Activated effector memory CD4-positive, alpha-beta T cell treated with anti-CD3 and anti-CD28 coated beads, Interleukin-2, amount 50 U/mL, for 16 hours (primary cell): ENCODE measurements around the gene VAT1.

Source experiments
- DNase-seq: peaks from one replicate; pipeline ENCODE4 v3.0.0-alpha.2; 2020

Gene VAT1

DNA sequence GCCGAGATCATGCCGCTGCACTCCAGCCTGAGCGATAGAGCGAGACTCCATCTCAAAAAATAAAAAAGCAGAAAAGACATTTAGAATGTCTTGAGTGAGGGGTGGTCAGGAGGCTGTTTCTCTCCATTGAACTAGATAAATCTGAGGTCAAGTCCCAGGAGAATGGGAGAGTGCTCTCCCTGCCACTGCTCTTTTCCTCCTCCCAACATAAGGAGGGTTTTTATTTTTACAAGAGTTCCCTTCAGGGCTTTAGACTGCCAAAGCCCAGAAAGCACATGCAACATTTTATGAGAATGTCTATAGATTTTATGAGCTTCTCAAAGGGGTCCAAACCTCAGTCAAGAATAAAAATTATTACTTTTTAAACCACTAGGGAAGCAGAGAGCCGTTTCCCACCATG is 4.4 kb upstream of the VAT1 start:
- no peak for DNase-seq

- DNase-seq, result no peak
Observed at GRCh38 chr17:43025766-43026537, 3.8 kb upstream of the VAT1 start.

DNA sequence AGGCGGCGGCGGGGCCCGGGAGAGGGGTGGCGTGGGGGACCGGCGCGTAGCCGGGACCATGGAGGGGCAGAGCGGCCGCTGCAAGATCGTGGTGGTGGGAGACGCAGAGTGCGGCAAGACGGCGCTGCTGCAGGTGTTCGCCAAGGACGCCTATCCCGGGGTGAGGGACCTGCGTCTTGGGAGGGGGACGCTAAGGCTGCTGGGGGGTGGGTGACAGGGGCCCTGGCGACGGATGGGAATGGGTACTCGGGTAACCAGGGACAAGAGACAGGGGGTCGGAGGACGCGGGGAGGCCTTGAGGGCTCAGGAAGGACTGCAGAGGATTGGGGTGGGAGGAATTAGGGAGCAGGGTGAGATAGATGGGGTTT is 3.1 kb upstream of the VAT1 start:
- DNase-seq, result no peak

- DNase-seq, result peak; percentile 91
Observed at GRCh38 chr17:43024407-43025289, 2.5 kb upstream of the VAT1 start, which contains the start of gene RND2. Gene RND2 (plus strand): TSS chr17:43025231. CDS start chr17:43025348, 117 bp downstream.

DNA sequence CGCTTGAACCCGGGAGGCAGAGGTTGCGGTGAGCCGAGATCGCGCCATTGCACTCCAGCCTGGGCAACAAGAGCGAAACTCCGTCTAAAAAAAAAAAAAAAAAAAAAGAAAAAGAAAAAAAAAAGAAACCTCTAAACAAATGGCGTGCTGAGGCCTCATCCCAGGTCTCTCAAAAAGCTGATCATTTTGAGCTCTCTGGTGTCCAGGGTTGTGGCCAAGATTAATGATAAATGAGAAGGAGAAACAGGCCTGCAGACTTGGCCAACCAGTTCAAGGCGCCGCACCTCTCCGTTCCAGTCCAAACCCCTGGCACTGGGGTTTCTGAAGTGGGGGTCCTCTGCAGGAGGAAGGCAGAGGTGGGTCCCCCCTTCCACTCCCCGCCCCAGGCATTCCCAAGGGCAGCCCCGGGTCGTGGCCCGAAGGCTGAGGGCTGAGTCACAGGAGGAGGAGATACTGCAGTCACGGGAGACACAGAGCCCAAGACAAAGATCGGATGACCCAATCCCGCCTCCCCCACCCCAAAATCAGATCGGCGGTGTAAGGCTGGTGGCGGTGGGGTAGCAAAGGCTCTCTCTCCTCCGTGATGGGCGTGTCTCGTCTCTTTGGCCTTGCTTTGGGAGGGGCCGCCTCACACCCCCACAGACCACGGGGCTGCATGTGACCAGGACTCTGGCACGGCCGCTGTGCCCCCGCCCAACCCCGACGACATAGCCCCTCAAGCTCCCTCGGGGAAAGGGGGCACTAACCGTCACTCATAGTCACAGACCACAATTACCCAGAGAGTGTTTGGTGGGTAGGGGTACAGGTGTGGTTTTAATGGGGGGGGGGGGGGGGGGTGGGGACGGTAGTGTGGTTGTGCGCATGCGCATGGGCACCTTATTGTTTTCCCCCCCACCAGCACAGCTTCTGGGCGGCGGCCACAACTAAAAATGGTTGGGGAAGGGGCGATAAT is 1.1 kb downstream of the VAT1 start:
- DNase-seq, result no peak

GRCh38 chr17:43020030-43020621 is 2.1 kb downstream of the VAT1 start:
- DNase-seq, result no peak

- DNase-seq, result no peak
Observed at GRCh38 chr17:43019418-43019817, 2.8 kb downstream of the VAT1 start.

GRCh38 chr17:43018932-43019331 is 3.3 kb downstream of the VAT1 start:
- DNase-seq, result no peak

DNA sequence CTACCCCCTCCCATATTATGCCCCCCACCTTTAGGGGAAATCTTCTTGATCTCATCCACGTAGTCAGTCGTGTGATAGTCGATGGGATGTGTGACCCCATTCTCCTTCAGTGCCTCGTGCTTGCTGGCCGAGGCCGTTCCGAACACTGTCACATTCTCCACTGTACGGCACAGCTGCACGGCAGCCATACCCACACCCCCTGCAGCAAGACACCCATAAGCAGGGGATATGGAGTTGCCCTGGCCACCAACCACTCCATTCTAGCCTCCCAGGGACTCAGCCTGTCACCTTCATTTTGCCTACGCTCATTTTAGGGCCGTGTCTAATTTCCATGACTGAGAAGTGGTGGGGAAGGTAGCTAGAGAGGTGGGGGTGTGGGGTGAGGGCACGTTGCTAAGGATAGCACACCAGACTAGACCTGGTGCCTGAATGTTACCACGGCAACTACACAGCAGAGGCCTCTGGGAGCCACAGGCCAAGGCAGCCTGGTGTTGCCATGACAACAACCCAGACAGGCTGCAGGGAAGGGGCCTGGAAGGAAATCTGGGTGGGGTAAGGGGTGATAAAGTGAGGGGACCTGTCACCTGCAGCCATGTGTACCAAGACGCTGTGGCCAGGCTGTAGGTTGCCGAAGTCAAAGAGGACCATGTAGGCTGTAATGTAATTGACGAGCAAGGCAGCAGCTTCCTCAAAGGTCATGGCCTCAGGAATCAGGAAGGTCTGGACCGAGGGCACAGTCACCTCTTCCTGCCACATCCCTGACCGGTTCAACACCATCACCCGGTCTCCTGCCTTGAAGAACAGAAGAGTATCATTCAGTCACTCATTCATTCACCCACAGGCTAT is 4.0 kb downstream of the VAT1 start:
- no peak for DNase-seq

- DNase-seq, result no peak
Observed at GRCh38 chr17:43016216-43016615, 6.0 kb downstream of the VAT1 start.

DNA sequence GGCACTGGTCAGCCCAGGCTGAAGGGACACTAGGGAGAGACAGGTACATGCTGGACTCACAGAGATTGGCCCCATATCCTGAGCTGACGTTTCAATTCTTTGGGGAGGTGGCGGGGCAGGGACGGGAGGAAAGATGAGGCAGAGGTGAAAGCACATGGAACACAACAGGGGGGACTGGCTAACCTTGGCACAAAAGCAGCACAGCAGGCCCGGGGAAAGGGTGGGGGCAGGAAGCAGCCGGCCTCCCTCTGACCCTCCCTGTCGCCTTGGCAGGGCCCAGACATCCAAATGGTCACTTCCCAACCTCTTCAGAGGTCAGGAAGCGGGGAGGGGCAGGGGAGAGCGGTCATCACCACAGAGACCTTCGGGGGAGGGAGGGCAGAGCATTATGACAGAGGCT is 6.6 kb downstream of the VAT1 start:
- DNase-seq, result no peak

GRCh38 chr17:43014649-43015542 is 7.3 kb downstream of the VAT1 start:
- DNase-seq, result no peak

GRCh38 chr17:43014020-43014648 is 8.1 kb downstream of the VAT1 start:
- no peak for DNase-seq

DNA sequence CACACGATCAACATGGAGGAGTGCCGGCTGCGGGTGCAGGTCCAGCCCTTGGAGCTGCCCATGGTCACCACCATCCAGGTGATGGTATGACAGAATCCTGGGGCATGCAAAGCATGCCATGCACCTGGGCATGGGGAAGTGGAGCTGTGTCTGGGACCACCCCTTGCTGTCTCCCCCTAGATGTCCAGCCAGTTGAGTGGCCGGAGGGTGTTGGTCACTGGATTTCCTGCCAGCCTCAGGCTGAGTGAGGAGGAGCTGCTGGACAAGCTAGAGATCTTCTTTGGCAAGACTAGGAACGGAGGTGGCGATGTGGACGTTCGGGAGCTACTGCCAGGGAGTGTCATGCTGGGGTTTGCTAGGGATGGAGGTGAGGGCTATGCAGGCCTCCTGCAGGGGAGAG is 8.9 kb downstream of the VAT1 start:
- no peak for DNase-seq

GRCh38 chr17:43011728-43012472 is 10.3 kb downstream of the VAT1 start:
- DNase-seq, result no peak

- no peak for DNase-seq
Observed at GRCh38 chr17:43010667-43011308, 11.4 kb downstream of the VAT1 start.

DNA sequence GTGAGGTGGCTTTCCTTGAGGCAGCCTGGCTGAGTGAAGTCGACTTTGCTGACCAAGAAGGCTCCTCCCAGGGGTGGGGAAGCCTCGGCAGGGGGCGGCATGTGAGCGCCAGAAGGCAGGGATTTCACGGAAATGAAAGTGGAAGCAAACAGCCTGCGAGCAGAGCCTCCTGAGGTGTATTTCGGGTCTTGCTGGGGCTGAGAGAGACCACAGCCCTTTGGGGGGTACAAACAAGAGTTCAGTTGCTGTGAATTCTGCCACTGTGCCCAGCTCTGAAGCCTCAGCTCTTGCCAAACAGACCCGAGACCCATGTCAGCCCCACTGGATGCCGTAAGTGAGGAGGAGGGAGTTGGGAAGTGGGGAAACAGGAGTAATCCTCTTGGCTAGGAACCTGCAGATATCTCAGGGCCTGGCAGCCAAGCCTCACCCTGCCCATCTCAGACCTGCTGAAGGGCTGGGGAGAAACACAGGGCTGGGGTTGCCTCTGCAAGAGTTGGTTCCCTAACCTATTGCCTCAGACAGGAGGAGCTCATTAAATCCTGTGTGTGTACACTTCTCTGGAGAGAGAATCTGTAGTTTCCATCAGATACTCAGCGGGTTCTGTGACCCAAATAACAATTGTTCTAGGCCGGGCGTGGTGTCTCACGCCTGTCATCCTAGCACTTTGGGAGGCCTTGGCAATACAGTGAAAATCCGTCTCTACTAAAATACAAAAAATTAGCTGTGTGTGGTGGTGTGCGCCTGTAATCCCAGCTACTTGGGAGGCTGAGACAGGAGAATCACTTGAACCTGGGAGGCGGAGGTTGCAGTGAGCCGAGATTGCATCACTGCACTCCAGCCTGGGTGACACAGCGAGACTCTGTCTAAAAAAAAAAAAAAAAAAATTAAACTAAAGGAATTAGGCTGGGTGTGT is 15.3 kb downstream of the VAT1 start, which contains the start of gene IFI35:
TSS of gene IFI35 (plus strand) at position 146 of the 913 bp plus-strand sequence. CDS start at position 310, 164 bp downstream.
- peak; percentile 95 for DNase-seq
